KOPT-K1 (cell line): Measurements from ENCODE around the gene P2RY2.

Experiments
- H3K27ac ChIP-seq: fragments of 200-600 bp; sonication (generic); 2 replicates; pipeline ENCODE4 v1.5.1; 2016; ENCODE audit warnings: antibody characterized with exemption, mild to moderate bottlenecking, low read depth, low read length; ENCODE audit not compliant: poor library complexity, severe bottlenecking
- H3K36me3 ChIP-seq: fragments of 200-600 bp; sonication (generic); 2 replicates; pipeline ENCODE4 v1.5.1; 2017; ENCODE audit warnings: antibody characterized with exemption, mild to moderate bottlenecking, low read length, moderate library complexity; ENCODE audit not compliant: insufficient read depth
- H3K9me3 ChIP-seq: fragments of 200-600 bp; sonication (generic); 2 replicates; pipeline ENCODE4 v1.5.1; 2017; ENCODE audit warnings: antibody characterized with exemption, low read length, mild to moderate bottlenecking; ENCODE audit not compliant: insufficient read depth, poor library complexity, severe bottlenecking

P2RY2 gene

DNA sequence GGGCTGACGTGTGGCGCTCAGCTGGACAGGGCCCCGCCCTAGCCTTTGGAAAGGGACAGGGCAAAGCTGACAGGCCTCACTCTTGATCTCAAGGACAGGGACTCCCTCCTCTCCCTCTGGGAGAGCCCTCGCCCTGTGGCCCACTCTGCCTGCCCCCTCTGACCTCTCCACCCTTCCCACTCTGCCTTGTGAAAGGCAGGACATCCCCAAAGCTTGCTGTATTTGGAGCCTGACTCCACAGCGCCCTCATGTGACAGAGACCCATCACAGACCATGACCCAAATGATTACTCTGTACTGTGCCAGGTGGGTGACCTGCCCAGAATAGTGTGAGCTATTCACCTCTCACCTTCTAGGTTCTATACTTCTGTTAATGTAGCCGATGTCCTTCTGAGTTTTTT lies 18.8 kb downstream of the P2RY2 start:
- no peak overlapping the region for H3K27ac ChIP-seq
- H3K36me3 ChIP-seq, result no peaks in the 10 kb centered on the region
- H3K9me3 ChIP-seq, result no peaks in the 10 kb centered on the region

GRCh38 chr11:73237471-73238290 lies 19.6 kb downstream of the P2RY2 start:
- Histone ChIP-seq H3K27ac (no peak overlapping the region), H3K9me3 (no peaks in the 10 kb centered on the region), H3K36me3 (no peaks in the 10 kb centered on the region)

GRCh38 chr11:73239111-73239521 lies 21.0 kb downstream of the P2RY2 start:
- no peak overlapping the region for H3K27ac ChIP-seq
- H3K9me3 ChIP-seq, result no peaks in the 10 kb centered on the region
- H3K36me3 ChIP-seq, result no peaks in the 10 kb centered on the region

DNA sequence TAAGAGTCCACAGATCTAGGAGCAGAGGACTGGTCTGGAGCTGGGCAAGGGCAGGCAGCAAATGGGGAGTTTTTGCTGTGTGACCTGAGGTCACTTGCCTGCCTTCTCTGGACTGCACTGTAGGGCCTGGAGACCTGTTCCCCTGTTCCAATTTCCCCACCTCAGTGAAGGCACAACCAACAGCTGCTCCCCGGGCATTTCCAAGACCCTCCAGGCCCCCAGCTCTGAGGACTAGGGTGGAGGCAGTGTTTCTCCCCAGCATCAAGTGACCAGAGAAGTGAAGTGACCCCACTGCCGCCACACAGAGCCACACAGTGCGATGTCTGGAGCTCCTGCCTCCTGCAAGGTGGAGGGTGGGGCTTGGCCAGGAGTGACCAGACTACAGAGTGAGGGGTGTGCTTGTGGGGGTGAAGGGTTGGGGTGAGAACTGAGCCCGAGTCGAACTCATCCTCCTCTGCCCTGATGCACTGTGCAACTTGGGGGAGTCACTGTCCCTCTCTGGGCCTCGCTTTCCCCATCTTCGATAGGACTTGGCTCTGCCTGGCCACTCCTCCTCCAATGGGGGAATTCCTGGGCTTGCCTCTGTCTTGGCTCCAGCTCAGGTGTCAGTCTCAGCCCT lies 21.6 kb downstream of the P2RY2 start:
- H3K27ac ChIP-seq, result no peak overlapping the region
- no peaks in the 10 kb centered on the region for H3K9me3 ChIP-seq
- H3K36me3 ChIP-seq, result no peaks in the 10 kb centered on the region

DNA sequence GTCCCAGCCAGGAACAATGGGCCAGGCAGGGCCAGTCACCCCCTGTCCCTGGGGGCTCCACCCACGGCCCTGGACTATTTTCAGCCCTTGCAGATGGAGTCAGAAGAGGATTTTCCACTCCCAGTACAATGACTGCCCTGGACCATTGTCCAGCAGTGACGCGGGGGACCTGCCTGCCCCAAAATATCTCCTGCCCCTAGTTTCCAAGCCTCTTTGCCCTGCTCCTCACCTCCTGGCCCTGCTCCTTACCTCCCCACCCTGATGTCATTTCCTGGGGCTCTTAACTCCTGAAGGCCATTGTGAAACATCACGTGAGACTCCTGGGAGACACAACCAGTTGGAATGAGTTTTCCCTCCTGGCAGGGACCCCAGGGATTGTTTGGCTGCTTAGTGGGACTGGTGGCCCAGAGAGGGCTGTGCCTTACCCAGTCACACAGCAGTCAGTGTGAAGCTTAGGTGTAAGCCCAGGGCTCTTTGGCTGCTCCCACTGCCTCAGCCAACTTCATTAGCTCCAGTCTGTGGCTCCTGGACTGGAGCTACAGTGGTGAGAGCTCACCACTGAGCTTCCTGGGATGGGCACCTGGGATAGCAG lies 22.2 kb downstream of the P2RY2 start:
- Histone ChIP-seq H3K36me3 (no peaks in the 10 kb centered on the region), H3K27ac (no peak overlapping the region), H3K9me3 (no peaks in the 10 kb centered on the region)

- H3K27ac ChIP-seq, result no peak overlapping the region
- H3K36me3 ChIP-seq, result no peaks in the 10 kb centered on the region
Measured at GRCh38 chr11:73241300-73241699, 23.2 kb downstream of the P2RY2 start.

DNA sequence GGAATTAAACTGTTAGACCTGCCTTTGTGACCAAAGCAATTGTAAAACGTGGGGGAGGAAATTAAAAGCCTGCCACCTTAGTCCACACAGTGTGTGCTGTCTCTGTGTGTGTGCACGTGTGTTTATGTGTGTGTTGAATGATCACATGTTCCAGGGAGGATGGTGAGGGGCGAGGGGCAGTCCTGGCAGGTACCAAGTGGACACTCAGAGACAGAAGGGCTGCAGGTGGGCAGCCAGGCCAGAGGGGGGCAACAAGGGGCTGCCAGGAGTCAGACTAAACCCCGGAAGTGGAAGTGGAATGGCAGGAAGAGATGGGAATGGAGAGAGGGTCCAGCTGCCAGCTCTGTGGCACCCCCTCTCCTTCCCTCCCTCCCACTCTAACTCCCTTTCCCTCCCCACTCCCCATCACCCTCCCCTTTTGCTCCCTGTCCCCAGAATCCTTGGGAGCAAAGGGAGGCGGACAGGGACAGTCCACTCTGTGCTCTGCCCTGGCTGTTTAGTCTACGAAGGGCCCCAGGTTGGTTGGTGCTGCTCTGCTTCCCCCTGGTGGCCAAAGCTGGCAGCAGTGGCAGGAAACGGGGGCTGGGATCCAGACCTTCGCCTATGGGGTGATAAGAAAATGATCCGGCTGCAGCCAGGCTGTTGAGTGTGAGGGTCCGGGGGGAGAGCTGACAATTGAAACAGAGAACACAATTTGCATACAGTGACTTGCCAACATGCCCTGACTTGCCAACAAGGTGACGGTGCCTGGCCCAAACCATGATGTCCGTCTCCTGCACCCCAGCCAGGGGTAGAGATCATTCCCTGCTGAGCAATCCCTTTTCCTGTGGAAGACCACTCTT lies 24.4 kb downstream of the P2RY2 start:
- Histone ChIP-seq H3K36me3 (no peaks in the 10 kb centered on the region), H3K27ac (peak overlapping the region; percentile 33), H3K9me3 (no peaks in the 10 kb centered on the region)

More at GRCh38 chr11:73241300-73241699, 23.2 kb downstream of the P2RY2 start:
- H3K9me3 ChIP-seq, result no peaks in the 10 kb centered on the region

DNA sequence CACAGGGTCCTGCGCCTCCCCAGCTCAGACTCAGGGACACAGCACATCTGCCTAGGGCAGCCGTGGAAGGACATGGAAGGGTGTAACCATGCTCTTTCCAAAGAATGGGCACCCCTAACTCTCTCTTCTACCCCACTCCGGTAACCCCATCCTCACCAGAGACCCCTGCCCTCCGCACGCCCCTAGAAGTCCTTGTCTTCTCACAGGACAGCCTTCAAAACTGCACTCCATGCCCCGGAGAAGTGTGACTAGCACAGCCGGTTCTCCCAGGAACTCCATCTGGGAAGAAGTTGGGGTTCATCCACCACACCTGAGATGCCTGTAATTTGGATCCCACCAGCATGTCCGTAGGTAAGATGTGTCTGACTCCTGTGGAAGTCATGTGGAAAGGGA lies 25.0 kb downstream of the P2RY2 start:
- Histone ChIP-seq H3K36me3 (no peaks in the 10 kb centered on the region), H3K9me3 (no peaks in the 10 kb centered on the region), H3K27ac (no peak overlapping the region)

GRCh38 chr11:73244589-73245240 lies 26.6 kb downstream of the P2RY2 start:
- no peaks in the 10 kb centered on the region for H3K36me3 ChIP-seq
- no peaks in the 10 kb centered on the region for H3K9me3 ChIP-seq
- no peak overlapping the region for H3K27ac ChIP-seq

DNA sequence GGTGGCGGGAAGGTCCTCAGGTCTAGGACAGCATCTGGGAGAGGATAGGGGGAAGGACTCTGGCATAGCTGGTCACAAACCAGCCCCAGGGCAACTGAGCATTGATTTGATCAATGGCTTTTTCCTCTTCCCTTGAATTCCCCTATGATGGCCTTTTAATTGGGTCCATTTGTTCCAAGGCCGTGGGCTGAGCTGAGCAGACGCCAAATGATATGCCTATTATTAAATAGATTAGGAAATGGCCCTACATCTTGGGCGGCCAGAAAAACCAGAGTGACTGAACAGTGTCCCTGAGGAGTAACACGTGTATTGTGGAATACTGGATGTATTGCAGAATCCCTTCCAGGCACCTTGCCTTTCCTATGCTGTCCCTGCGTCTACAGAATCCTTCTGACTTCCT lies 27.4 kb downstream of the P2RY2 start:
- H3K9me3 ChIP-seq, result no peaks in the 10 kb centered on the region

DNA sequence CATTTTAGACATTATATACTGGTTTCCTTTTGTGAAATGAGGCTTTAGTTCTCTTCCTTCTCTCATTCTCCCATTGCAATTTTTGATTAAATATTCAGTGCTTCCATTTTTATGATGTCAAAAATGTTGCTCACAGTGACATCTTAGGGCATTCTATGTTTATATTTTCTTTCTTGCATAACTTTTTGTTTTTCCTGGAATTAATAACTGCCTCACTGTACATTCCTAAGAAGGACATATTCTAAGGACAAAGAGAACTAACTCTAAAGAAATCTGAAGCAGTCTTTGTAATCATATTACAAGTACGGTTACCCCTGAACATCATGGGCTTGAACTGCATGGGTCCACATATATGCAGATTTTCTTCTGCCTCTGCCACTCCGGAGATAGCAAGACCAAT lies 28.2 kb downstream of the P2RY2 start:
- Histone ChIP-seq H3K9me3 (no peaks in the 10 kb centered on the region), H3K27ac (no peak overlapping the region), H3K36me3 (no peaks in the 10 kb centered on the region)

More for the DNA sequence above, 27.4 kb downstream of the P2RY2 start:
- Histone ChIP-seq H3K36me3 (no peaks in the 10 kb centered on the region), H3K27ac (no peak overlapping the region)

- no peaks in the 10 kb centered on the region for H3K36me3 ChIP-seq
- H3K9me3 ChIP-seq, result no peaks in the 10 kb centered on the region
- H3K27ac ChIP-seq, result no peak overlapping the region
Measured at GRCh38 chr11:73248526-73249185, 30.6 kb downstream of the P2RY2 start.

DNA sequence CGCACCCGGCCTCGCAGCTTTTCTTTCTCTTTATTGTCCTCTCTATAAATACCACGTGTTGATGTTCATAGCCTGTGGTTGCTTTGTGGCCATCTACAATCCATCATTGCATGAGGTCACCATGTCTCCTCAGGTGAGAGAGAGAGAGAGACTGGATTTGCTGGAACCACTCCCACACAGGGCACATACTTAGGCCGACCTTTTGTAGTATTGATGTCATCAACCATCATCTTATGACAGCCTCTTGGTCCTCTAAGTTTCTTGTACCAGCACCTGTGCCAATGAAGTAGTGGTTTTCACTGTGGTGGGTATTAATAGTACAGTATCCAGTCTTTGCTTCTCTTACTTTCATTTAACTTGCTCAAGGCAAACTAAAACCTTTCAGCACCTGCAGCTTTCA lies 31.2 kb downstream of the P2RY2 start:
- Histone ChIP-seq H3K27ac (no peak overlapping the region), H3K36me3 (no peaks in the 10 kb centered on the region), H3K9me3 (no peaks in the 10 kb centered on the region)
